ENCODE results near the gene KASH5. TPM values are rescaled to one million over a fixed set of nuclear protein-coding genes. Genes with fewer than 3 reads are reported as not detected.

The KASH5 gene
- total and polyA plus RNA-seq, 11 donors: not detected

- H3K27ac ChIP-seq: no peak overlapping the region
- H3K27me3 ChIP-seq: peaks cover 57 to 98% (median 87%) of the 10 kb centered on the region in 9 donors
- H3K4me3 ChIP-seq: no peak overlapping the region
- no peak for DNase-seq
- WGBS, 4 donors: 46 to 61% (median 55%) methylated on average over 27 to 29 of the region's 29 CpGs
- TF ChIP-seq POLR2A (IDR thresholded peaks at IDR 0.05): no peak
- TF ChIP-seq CTCF (IDR thresholded peaks at IDR 0.05): no peak
- H3K36me3 ChIP-seq: no peaks in the 10 kb centered on the region
- H3K9me3 ChIP-seq: no peaks in the 10 kb centered on the region
- H3K4me1 ChIP-seq: peaks cover 0 to 19% (median 6%) of the 10 kb centered on the region in 12 donors
- intact Hi-C loops (cut with DNase I): loop anchor here in 1 of 10 donors (5.0 kb wide), 1 partner anchor 34 kb away; no protein-coding TSS in a partner anchor
- no peak for ATAC-seq
Measured at GRCh38 chr19:49431330-49431749, 43.3 kb downstream of the KASH5 start.

DNA sequence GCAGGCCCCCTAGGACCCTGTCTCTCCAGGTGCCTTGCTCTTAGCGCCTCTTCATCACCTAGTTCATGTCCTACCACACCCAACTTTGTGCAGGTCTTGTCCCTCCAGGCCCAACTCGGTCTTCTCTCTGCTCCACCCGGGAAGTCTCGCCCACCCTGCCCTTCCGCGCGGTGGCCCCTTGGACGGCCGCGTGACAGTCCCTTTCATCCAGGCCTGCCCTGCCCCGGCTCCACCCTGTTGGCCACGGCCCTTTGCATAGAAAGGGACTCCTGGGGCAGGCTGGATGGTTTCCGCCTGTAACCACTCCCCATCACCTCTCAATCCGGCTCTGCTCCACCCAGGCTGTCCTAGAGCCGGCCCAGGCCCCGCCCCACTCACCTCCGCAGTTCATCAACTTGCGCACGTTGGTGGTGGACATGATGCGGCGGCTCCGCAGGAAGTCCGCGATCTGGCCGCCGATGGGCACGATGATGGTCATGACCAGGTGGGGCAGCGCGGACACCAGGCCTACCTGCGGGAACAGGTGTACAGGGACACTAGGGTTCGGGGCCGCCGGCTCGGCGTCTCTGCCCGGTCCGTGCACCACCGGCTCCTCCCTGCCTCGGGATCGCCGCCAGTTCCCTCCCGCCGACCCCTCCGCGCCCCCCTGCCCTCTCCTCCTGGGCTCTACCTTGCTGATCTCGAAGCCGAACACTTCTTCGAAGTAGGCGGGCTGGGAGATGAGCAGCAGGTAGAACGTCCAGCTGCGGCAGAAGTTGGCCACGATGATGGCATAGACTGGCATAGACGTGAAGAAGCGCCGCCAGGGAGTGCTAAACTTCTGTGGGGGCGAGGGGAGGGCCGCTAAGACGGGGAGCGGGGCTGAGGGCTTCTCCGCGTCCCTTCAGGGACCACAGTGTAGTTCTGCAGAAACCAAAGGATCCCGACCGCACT is 44.4 kb downstream of the KASH5 start:
- TF ChIP-seq POLR2A (IDR thresholded peaks at IDR 0.05) (no peak), CTCF (IDR thresholded peaks at IDR 0.05) (no peak)
- Histone ChIP-seq H3K4me1 (peaks cover 0 to 20% (median 6%) of the 10 kb centered on the region in 12 donors), H3K27ac (no peak overlapping the region), H3K9me3 (no peaks in the 10 kb centered on the region), H3K36me3 (no peaks in the 10 kb centered on the region), H3K27me3 (peaks cover 49 to 98% (median 87%) of the 10 kb centered on the region in 9 donors), H3K4me3 (no peak overlapping the region)
- no peak for DNase-seq
- WGBS, 4 donors: 11 to 22% (median 16%) methylated on average over 49 to 63 of the region's 63 CpGs
- no peak for ATAC-seq
- intact Hi-C loops (cut with DNase I): loop anchor here in 1 of 10 donors (5.0 kb wide), 1 partner anchor 35 kb away; no protein-coding TSS in a partner anchor

GRCh38 chr19:49433240-49433901 is 45.3 kb downstream of the KASH5 start:
- Histone ChIP-seq H3K36me3 (no peaks in the 10 kb centered on the region), H3K4me1 (peaks cover 0 to 13% (median under 1%) of the 10 kb centered on the region in 12 donors), H3K9me3 (no peaks in the 10 kb centered on the region), H3K27ac (no peak overlapping the region), H3K4me3 (no peak overlapping the region), H3K27me3 (peaks cover 40 to 95% (median 83%) of the 10 kb centered on the region in 9 donors)
- 21 to 46% (median 30%) methylated on average over 24 to 31 of the region's 31 CpGs for WGBS, 4 donors
- no peak for ATAC-seq
- intact Hi-C loops (cut with DNase I): loop anchor here in 1 of 10 donors (5.0 kb wide), 1 partner anchor 36 kb away; no protein-coding TSS in a partner anchor
- no peak for DNase-seq
- TF ChIP-seq POLR2A (IDR thresholded peaks at IDR 0.05) (no peak), CTCF (IDR thresholded peaks at IDR 0.05) (no peak)
